HG03565 (cell line): ENCODE data around the gene GFOD2.
"Not testable (repeated sequence)": the region's sequence is repeated elsewhere in the genome, so short reads cannot be mapped to it uniquely, and the experiment has no call there.

ENCODE experiments used
- ATAC-seq: cut with Tn5 transposase; IDR thresholded peaks from one replicate; pipeline ENCODE4 v1.9.1; 2021; ENCODE audit warnings: mild to moderate bottlenecking, moderate library complexity; ENCODE audit not compliant: unreplicated experiment

Gene GFOD2, protein sequence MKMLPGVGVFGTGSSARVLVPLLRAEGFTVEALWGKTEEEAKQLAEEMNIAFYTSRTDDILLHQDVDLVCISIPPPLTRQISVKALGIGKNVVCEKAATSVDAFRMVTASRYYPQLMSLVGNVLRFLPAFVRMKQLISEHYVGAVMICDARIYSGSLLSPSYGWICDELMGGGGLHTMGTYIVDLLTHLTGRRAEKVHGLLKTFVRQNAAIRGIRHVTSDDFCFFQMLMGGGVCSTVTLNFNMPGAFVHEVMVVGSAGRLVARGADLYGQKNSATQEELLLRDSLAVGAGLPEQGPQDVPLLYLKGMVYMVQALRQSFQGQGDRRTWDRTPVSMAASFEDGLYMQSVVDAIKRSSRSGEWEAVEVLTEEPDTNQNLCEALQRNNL

DNA sequence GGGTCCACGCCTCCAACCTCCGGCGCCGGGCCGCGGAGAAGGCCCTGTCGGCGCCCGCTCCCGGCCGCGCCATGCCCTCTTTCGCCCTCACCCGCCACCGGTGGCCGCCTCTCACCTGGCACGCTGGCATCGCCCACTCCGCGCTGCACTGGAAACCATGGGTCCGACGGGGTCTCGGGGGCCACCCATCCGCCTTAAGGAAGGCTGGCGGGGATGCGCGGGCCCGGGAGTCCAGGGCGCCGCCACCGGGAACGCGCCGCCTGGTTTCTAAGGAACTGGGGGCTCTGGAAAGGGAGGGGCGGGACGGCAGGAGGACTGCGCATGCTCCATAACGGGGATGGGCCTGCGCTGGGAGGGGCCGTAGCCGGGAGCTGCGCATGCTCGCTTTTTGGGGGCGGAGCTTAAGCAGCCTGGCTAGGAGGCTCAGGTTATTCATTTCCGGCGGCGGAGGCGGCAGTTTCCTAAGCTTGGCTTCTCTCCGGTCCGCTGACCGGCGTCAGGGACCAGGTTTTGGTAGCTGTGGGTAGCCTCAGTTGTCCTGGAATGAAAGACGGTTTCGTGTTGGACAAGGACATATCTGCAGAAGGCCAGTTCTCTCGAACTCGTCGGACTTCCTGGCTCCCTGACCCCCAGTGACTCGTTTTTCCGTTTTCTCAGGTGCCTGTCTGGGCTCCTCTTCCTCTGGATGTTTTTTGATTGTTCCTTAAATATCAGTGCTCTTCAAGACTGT is at the start of gene GFOD2:
GFOD2 (minus strand) TSS at position 269 of the 730 bp plus-strand sequence. CDS start 33,601 bp downstream, outside the sequence.
- ATAC-seq, result peak; percentile 81

- ATAC-seq, result no peak
Measured at GRCh38 chr16:67767953-67768352, 48.8 kb upstream of the GFOD2 start.

GRCh38 chr16:67766291-67766690 is 47.2 kb upstream of the GFOD2 start:
- ATAC-seq, result no peak

GRCh38 chr16:67764158-67764667 is 45.1 kb upstream of the GFOD2 start:
- no peak for ATAC-seq

DNA sequence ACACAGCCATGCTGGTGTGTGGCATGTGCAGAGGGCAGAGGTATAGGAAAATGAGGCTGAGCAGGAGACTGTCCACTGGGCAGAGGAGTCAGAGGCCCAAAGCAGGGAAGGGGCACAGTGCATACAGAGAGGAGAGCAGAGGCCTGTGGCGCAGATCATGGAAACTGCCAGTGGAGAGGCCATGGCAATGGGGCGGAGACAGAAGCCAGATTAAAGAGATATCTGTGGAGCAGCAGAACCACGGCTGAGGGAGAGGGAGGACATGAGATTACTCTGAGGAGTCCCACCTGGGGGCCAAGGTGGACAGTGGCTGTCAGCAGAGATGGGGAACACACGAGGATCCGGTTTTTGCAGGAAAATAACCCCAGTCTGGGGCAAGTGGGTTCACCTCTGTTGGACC is 44.0 kb upstream of the GFOD2 start:
- no peak for ATAC-seq

DNA sequence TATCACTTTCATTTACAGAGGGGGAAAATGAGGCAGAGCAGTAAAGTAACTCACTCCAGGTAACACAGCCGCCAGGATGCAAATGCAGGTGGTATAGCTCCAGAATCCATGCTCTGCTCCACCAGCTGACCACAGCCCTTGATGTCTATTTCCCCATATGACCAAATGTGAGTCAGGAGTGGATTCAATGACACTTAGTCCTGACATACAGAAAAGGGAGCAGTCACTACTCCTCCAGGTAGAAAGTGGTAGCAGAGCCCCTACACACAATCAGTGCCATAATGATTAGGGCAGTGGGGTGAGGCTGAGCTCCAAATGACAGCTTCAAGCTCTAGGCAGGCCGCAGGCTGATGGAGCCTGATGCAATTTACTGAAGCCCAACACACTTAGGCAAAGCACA is 43.3 kb upstream of the GFOD2 start:
- no peak for ATAC-seq

DNA sequence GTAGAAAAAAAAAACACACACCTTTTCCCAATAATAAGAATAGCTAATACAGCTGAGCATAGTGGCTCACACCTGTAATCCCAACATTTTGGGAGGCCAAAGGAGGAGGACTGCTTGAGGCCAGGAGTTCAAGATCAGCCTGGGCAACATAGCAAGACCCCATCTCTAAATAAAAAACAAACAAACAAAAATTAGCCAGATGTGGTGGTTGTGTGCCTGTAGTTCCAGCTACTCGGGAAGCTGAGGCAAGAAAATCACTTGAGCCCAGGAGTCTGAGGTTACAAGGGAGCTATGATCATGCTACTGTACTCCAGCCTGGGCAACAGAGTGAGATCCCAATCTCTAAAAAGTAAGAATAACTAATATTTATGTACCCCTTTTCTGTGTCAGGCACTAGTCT is 42.8 kb upstream of the GFOD2 start:
- no peak for ATAC-seq

DNA sequence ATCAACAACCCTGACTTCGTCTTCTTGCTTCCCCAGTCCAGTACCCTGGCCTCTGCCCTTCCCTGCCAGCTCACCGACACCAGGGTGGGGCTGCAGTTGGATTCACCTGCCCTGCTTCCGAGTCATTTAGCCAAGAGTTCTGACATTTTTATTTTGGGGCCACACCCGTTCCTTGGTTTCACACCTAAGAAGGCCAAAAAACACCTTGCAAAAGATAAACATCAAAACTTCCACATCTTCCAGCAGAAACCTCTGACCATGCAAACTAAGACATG is 41.8 kb upstream of the GFOD2 start:
- no peak for ATAC-seq

DNA sequence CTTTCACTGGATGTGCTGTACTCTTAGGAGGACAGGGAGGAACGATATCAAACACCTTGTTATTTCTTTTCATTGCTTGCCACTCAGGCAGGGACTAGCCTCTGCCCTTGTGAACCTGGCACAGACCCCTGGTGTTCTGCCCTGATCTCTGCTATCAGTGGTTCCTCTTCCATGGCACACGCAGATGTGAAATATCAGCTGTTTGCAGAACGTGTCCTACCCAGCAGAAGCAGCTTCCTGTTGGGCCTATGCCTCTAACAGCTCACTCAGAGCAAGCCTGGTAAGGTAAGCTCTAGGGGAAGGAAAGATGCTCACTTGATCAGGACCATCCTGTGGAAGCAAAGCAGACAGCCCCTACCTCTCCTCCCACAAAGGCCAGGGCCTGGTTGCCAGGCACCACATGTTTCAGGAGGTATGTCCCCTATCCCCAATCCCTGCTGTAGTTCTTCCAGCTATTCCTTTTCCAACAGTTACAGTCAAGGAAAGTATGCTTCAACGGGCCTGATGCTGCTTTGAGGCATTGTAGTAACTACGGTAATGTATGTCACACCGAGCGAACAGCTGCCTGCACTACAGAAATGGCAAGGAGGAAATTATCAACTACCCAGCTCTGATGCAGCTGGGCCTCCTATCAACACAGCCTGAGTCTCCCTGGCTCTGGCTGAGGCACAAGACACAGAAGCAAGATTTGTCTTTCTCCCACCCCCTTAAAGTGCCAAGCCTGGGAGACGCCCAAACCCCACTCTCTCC is 41.3 kb upstream of the GFOD2 start:
- ATAC-seq, result no peak

GRCh38 chr16:67758966-67759365 is 39.9 kb upstream of the GFOD2 start:
- no peak for ATAC-seq

- no peak for ATAC-seq
Measured at GRCh38 chr16:67758006-67758405, 38.9 kb upstream of the GFOD2 start.

- no peak for ATAC-seq
Measured at GRCh38 chr16:67752641-67753040, 33.5 kb upstream of the GFOD2 start.

- ATAC-seq, result not testable (repeated sequence)
Measured at GRCh38 chr16:67751331-67751730, 32.2 kb upstream of the GFOD2 start.

GRCh38 chr16:67750466-67750865 is 31.4 kb upstream of the GFOD2 start:
- no peak for ATAC-seq

DNA sequence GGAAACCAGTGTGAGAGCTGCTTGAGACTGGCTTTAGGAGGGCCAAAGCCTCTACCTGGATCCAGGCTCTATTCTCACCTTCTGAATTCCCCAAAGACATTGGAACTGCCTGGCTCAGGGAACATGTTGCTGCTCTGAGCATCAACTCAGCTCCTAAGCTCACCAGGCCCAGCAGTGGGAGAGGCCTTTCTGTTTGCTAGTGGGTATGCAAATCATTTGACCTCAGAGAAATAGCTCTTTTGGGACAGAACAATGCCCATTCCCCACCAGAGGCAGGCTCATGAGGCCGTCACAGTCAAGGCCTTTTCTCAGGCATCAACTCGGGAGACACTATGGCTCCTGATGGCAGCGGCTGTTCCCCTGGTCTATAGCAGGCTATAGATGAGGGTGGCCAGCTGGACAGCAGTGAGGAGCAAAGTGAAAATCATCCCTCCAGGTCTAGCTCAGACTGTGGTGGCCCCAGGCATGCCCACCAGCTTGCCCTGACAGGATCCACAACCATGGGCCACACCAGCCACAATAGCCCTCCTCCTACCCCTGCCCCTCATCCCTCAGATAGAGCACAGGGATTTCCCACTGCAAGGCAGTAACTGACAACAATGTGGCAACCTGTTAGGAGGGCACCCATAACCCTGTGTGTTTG is 30.4 kb upstream of the GFOD2 start:
- no peak for ATAC-seq

DNA sequence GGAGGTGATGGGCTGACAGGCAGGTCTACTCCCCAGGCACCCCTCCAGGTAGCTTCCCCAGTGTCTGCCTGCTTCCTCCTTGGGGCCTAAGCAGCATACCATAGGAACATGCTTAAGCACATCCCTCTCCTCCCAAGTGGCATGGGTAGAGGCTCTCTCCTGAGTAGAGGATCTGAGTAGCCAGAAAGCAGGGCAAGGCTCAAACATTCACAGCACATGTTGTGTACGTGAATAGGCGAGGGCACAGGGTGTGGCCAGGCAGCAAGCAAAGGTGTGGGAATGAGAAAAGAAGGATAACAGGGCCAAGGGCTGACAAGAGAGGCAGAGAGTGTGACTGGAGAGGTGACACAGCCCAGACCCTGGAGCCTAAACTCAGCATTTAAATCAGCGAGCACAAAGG is 29.7 kb upstream of the GFOD2 start:
- no peak for ATAC-seq

- no peak for ATAC-seq
Measured at GRCh38 chr16:67746846-67747245, 27.7 kb upstream of the GFOD2 start.

- ATAC-seq, result no peak
Measured at GRCh38 chr16:67741118-67741517, 22.0 kb upstream of the GFOD2 start.

DNA sequence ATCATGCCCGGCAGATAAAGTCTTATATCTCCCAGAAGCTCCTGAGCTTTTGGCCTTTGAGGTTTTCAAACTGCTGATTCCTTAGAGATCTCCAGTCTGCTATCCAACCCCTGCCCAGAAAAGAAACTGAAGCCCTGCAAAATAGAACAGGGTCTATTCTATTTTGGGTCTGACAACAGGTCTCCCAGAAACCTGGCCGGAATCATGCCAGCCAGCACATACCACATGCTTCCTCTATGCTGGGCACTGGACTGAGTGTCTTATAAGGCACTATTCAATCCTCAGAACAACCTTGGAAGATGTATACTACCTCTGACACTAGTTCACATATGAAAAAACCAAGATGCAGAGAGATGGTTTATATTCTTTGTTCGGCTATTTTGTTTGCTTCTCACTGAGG is 21.3 kb upstream of the GFOD2 start:
- no peak for ATAC-seq

GRCh38 chr16:67736858-67737257 is 17.7 kb upstream of the GFOD2 start:
- ATAC-seq, result no peak

DNA sequence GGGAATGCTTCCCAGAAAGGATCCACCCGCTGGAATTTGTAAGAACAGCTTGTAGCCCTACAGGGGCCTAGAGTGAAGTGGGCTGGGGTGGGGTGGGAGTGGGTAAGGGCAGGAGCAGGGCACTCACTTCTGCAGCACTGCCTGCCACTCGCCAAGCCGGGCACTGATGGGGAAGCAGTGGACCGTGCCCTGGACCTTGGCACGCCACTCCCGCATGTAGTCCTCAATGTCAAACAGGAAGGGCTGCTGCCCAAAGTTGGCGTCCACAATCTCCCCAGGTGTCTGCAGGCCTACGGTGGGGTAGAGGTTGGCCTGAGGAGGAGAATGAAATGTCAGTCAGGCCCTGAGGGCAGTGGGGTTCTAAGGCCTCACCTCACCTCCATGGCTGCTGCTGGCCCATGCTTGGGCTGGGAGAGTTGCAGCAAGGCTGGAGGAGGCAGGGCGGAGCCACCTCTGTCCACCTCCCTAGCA is 15.7 kb upstream of the GFOD2 start:
- ATAC-seq, result no peak
